ENCODE measurements around the gene CEP72. TPM values are rescaled to one million over a fixed set of nuclear protein-coding genes. Genes with fewer than 3 reads are reported as not detected.

The CEP72 gene
- total and polyA plus RNA-seq, 10 of the 15 experiments (the other 5 are each of a cell fraction or from before 2014, with no cell fraction given), result 0.35 to 13.5 (median 8.3) TPM

- in situ Hi-C loops (cut with MboI) (no loop called here), intact Hi-C loops (cut with micrococcal nuclease; ENCODE audit: unreplicated experiment) (no loop called here)
- Histone ChIP-seq H3K27me3 (replicated peaks in 1 of 2; ENCODE audit: control insufficient read depth in 2 of 2, insufficient read depth in 2 of 2, low read length in 1 of 2) (no peaks in the 10 kb centered on the region), H3K4me1 (ENCODE audit: control insufficient read depth, insufficient read depth, low read length) (peaks cover 13% of the 10 kb centered on the region), H3K36me3 (ENCODE audit: control insufficient read depth in 2 of 2, insufficient read depth in 2 of 2, low read length in 1 of 2) (peaks cover 0 to 17% of the 10 kb centered on the region in 2 experiments; a peak in 3 of 4 replicates), H3K27ac (ENCODE audit: control insufficient read depth, insufficient read depth) (no peak overlapping the region), H3K9ac (ENCODE audit: control insufficient read depth, insufficient read depth, low read length) (no peak overlapping the region), H3K4me3 (no peak overlapping the region), H3K79me2 (ENCODE audit: control insufficient read depth, insufficient read depth, low read length) (no peaks in the 10 kb centered on the region; the same call in 1 of the 2 replicates), H4K20me1 (ENCODE audit: control insufficient read depth, insufficient read depth) (no peaks in the 10 kb centered on the region), H2AFZ (ENCODE audit: control insufficient read depth, low read depth, low read length) (no peak overlapping the region), H3K9me3 (replicated peaks; ENCODE audit: control insufficient read depth, insufficient read depth, low read length) (no peaks in the 10 kb centered on the region; the same call in 2 of the 3 replicates), H3K4me2 (ENCODE audit: control insufficient read depth, insufficient read depth) (no peak overlapping the region)
- FAIRE-seq, result no peak
- ChIA-PET POLR2A (no interaction called here), RAD21 (ENCODE audit: unreplicated experiment) (no interaction called here), CTCF (interaction anchor here (0.6 kb wide), 1 partner anchor 11 kb away, joined by 4 read pairs; no protein-coding TSS in a partner anchor), SMC1A (ENCODE audit: uncharacterized antibody, unreplicated experiment) (no interaction called here)
- DNase-seq (ENCODE audit: low read depth, low spot score), result no peak
- BruUV-seq (replicated peaks), result no TSS peak
- no peak for ATAC-seq
- WGBS (ENCODE audit: insufficient coverage, insufficient replicate concordance, low lambda C conversion rate, missing lambda C conversion rate), result 97% methylated on average over 4 of the region's 4 CpGs
- TF ChIP-seq MYB (IDR thresholded peaks at IDR 0.05; ENCODE audit: borderline replicate concordance, low read depth, low read length), result no peak
- TF ChIP-seq EED (IDR thresholded peaks at IDR 0.05; ENCODE audit: low read depth), result no peak
- no peak for TF ChIP-seq KDM1A (IDR thresholded peaks at IDR 0.05; ENCODE audit: borderline replicate concordance)
- no peak for TF ChIP-seq MAX (IDR thresholded peaks at IDR 0.05; ENCODE audit: low read depth, low read length)
- no peak for TF ChIP-seq RUNX3 (IDR thresholded peaks at IDR 0.05; ENCODE audit: low read length)
- no peak for TF ChIP-seq HDGF (IDR thresholded peaks at IDR 0.05)
- TF ChIP-seq HDAC6 (IDR thresholded peaks at IDR 0.05; ENCODE audit: unreplicated experiment), result no peak
- TF ChIP-seq EGR1 (IDR thresholded peaks at IDR 0.05; ENCODE audit: borderline replicate concordance in 1 of 2, low read depth in 2 of 2, low read length in 2 of 2), result no peak
- no peak for TF ChIP-seq ZBTB4 (CRISPR knock-in tag; IDR thresholded peaks at IDR 0.05)
- no peak for TF ChIP-seq HSF1 (IDR thresholded peaks at IDR 0.05; ENCODE audit: low read depth, low read length)
- no peak for TF ChIP-seq ATF3 (IDR thresholded peaks at IDR 0.05; ENCODE audit: borderline replicate concordance, extremely low read depth, low read depth, low read length)
- TF ChIP-seq MEF2A (IDR thresholded peaks at IDR 0.05; ENCODE audit: insufficient read depth, low read depth, low read length), result no peak
- no peak for TF ChIP-seq FOXK2 (IDR thresholded peaks at IDR 0.05)
- TF ChIP-seq PBX3 (IDR thresholded peaks at IDR 0.05; ENCODE audit: insufficient replicate concordance, low read depth, low read length), result no peak
- no peak for TF ChIP-seq EP300 (IDR thresholded peaks at IDR 0.05; ENCODE audit: borderline replicate concordance in 1 of 2, control insufficient read depth in 1 of 2, low read depth in 2 of 2, low read length in 2 of 2)
- TF ChIP-seq ZZZ3 (IDR thresholded peaks at IDR 0.05; ENCODE audit: control insufficient read depth, insufficient read length, low read depth), result no peak
- no peak for TF ChIP-seq TCF3 (IDR thresholded peaks at IDR 0.05; ENCODE audit: borderline replicate concordance, insufficient read depth, low read depth, low read length)
Observed at GRCh38 chr5:647311-647710, 35.2 kb downstream of the CEP72 start.

All from GM12878 (cell line).